Posterior vena cava (tissue), 2 donors: ENCODE results near the gene CFAP77. TPM values are rescaled to one million over a fixed set of nuclear protein-coding genes. Genes with fewer than 3 reads are reported as not detected.

Experiments used
- DNase-seq: peaks from one replicate; pipeline ENCODE4 v3.0.0-alpha.2; 2020; ENCODE audit warnings: low spot score
- intact Hi-C, 2 donors: fragments of 100-400 bp; cut with DNase I; formaldehyde crosslinking; loops; one replicate each; pipeline versions ENCODE4 v1.14.1 to v1.14.2; 2022 to 2023
- total RNA-seq, 2 donors: library from RNA; stranded (reverse); fragmentation: NEBNext Ultra II Directional; extraction: Animal tissue kit (Norgen Biotek cat#: 25700); gene quantifications; one replicate each; pipeline ENCODE4 v1.2.1, GENCODE V29; 2021
- donor health status: DM: yes; HTN: yes; CAD: no.
- donor health status: DM: yes; HTN: yes; CAD: no.

CFAP77 gene
- total RNA-seq, 2 donors from 2014 or later = not detected

- DNase-seq = peak; percentile 47
- intact Hi-C loops = no loop called here
These were observed 174.9 kb downstream of the CFAP77 start for GRCh38 chr9:132584601-132585560.

- intact Hi-C loops = no loop called here
- peak; percentile 72 for DNase-seq
These were observed 176.2 kb downstream of the CFAP77 start for GRCh38 chr9:132585954-132586829.

- DNase-seq = peak; percentile 74
- intact Hi-C loops = no loop called here
These were observed 177.0 kb downstream of the CFAP77 start for GRCh38 chr9:132586830-132587591.

GRCh38 chr9:132587592-132587955, 177.6 kb downstream of the CFAP77 start:
- intact Hi-C loops = no loop called here
- no peak for DNase-seq

- intact Hi-C loops = no loop called here
- DNase-seq = no peak
These were observed 178.1 kb downstream of the CFAP77 start for GRCh38 chr9:132588098-132588497.

GRCh38 chr9:132588501-132589147, 178.6 kb downstream of the CFAP77 start:
- DNase-seq = peak; percentile 68
- intact Hi-C loops = no loop called here

GRCh38 chr9:132589148-132590036, 179.4 kb downstream of the CFAP77 start:
- peak; percentile 57 for DNase-seq

GRCh38 chr9:132590037-132590317, 180.0 kb downstream of the CFAP77 start:
- no peak for DNase-seq
- intact Hi-C loops = no loop called here

More at GRCh38 chr9:132589148-132590036, 179.4 kb downstream of the CFAP77 start:
- intact Hi-C loops = no loop called here

GRCh38 chr9:132590318-132591182, 180.5 kb downstream of the CFAP77 start:
- intact Hi-C loops = no loop called here
- DNase-seq = peak; percentile 50

GRCh38 chr9:132591244-132591643, 181.2 kb downstream of the CFAP77 start:
- intact Hi-C loops = no loop called here
- DNase-seq = no peak

- intact Hi-C loops = no loop called here
- DNase-seq = peak; percentile 45
These were observed 181.8 kb downstream of the CFAP77 start for GRCh38 chr9:132591751-132592314.

GRCh38 chr9:132592451-132592850, 182.4 kb downstream of the CFAP77 start:
- intact Hi-C loops = no loop called here
- DNase-seq = peak; percentile 13

- DNase-seq = peak; percentile 75
- intact Hi-C loops = loop anchor here in 1 of 2 donors (2.0 kb wide), 1 partner anchor 60 kb away; no protein-coding TSS in a partner anchor
These were observed 184.4 kb downstream of the CFAP77 start for GRCh38 chr9:132594412-132594811.

- peak; percentile 29 for DNase-seq
- intact Hi-C loops = loop anchor here in 1 of 2 donors (2.0 kb wide), 1 partner anchor 61 kb away; no protein-coding TSS in a partner anchor
These were observed 185.3 kb downstream of the CFAP77 start for GRCh38 chr9:132595319-132595718.

GRCh38 chr9:132596200-132596599, 186.2 kb downstream of the CFAP77 start:
- intact Hi-C loops = no loop called here
- no peak for DNase-seq

- intact Hi-C loops = no loop called here
- no peak for DNase-seq
These were observed 187.2 kb downstream of the CFAP77 start for GRCh38 chr9:132597073-132597775.
